H9 (cell line): ENCODE results near the gene PPARA. TPM values are rescaled to one million over a fixed set of nuclear protein-coding genes. Genes with fewer than 3 reads are reported as not detected.

ENCODE experiments used
- DNase-seq: peaks from one replicate; pipeline ENCODE4 v3.0.0-alpha.2; 2017
- H2AFZ ChIP-seq: one replicate; pipeline ENCODE4 v1.6.1; 2013; ENCODE audit warnings: mild to moderate bottlenecking, low read length, control low read depth, moderate library complexity
- H2AK5ac ChIP-seq: 2 replicates; pipeline ENCODE4 v1.6.1; 2013; ENCODE audit warnings: low read length, control low read depth, mixed read lengths; ENCODE audit not compliant: insufficient read length
- H2BK120ac ChIP-seq: one replicate; pipeline ENCODE4 v1.6.1; 2013; ENCODE audit warnings: low read depth, mild to moderate bottlenecking, low read length, control low read depth, inconsistent platforms; ENCODE audit not compliant: poor library complexity, severe bottlenecking
- H2BK12ac ChIP-seq: 2 replicates; pipeline ENCODE4 v1.6.1; 2013; ENCODE audit warnings: low read length, control low read depth, mixed read lengths, low read depth; ENCODE audit not compliant: insufficient read length
- H2BK15ac ChIP-seq: 2 replicates; pipeline ENCODE4 v1.6.1; 2013; ENCODE audit warnings: low read depth, low read length, control low read depth
- H2BK20ac ChIP-seq: one replicate; pipeline ENCODE4 v1.6.1; 2013; ENCODE audit warnings: low read depth, mild to moderate bottlenecking, low read length, control low read depth, inconsistent platforms; ENCODE audit not compliant: poor library complexity, severe bottlenecking
- H2BK5ac ChIP-seq: 2 replicates; pipeline ENCODE4 v1.6.1; 2013; ENCODE audit warnings: low read length, control low read depth, mixed read lengths; ENCODE audit not compliant: insufficient read length
- H3K14ac ChIP-seq: 2 replicates; pipeline ENCODE4 v1.6.1; 2013; ENCODE audit warnings: low read length, control low read depth; ENCODE audit not compliant: insufficient read depth
- H3K18ac ChIP-seq: 2 replicates; pipeline ENCODE4 v1.6.1; 2013; ENCODE audit warnings: low read depth, mild to moderate bottlenecking, mixed read lengths, low read length, control low read depth; ENCODE audit not compliant: insufficient read length
- H3K23ac ChIP-seq: 2 replicates; pipeline ENCODE4 v1.6.1; 2013; ENCODE audit warnings: low read length, control low read depth, mixed read lengths, low read depth; ENCODE audit not compliant: insufficient read length
- H3K23me2 ChIP-seq: 2 replicates; pipeline ENCODE4 v1.6.1; 2013; ENCODE audit warnings: low read depth, mild to moderate bottlenecking, mixed read lengths, low read length, control low read depth; ENCODE audit not compliant: insufficient read length, poor library complexity, severe bottlenecking
- H3K27ac ChIP-seq: 2 replicates; pipeline ENCODE4 v1.5.1; 2013; ENCODE audit warnings: low read length, control low read depth, mixed read lengths, low read depth; ENCODE audit not compliant: insufficient read length
- H3K27me3 ChIP-seq: 2 replicates; pipeline ENCODE4 v1.6.1; 2013; ENCODE audit warnings: low read length, control low read depth, inconsistent platforms; ENCODE audit not compliant: insufficient read depth
- H3K4ac ChIP-seq: 2 replicates; pipeline ENCODE4 v1.6.1; 2013; ENCODE audit warnings: low read depth, mild to moderate bottlenecking, control low read depth, inconsistent platforms, low read length, moderate library complexity
- H3K4me1 ChIP-seq: 2 replicates; pipeline ENCODE4 v1.6.1; 2013; ENCODE audit warnings: low read length, control low read depth, inconsistent platforms; ENCODE audit not compliant: insufficient read depth
- H3K4me2 ChIP-seq: 2 replicates; pipeline ENCODE4 v1.6.1; 2013; ENCODE audit warnings: low read length, control low read depth, mixed read lengths; ENCODE audit not compliant: insufficient read length, insufficient read depth
- H3K56ac ChIP-seq: 2 replicates; pipeline ENCODE4 v1.6.1; 2013; ENCODE audit warnings: low read depth, mild to moderate bottlenecking, mixed read lengths, low read length, control low read depth; ENCODE audit not compliant: insufficient read length
- H3K79me1 ChIP-seq: 2 replicates; pipeline ENCODE4 v1.6.1; 2013; ENCODE audit warnings: low read depth, mild to moderate bottlenecking, moderate library complexity, low read length, control low read depth, inconsistent platforms; ENCODE audit not compliant: insufficient read depth, poor library complexity, severe bottlenecking
- H3K79me2 ChIP-seq: 2 replicates; pipeline ENCODE4 v1.6.1; 2013; ENCODE audit warnings: low read length, control low read depth, inconsistent platforms; ENCODE audit not compliant: insufficient read depth
- H3K9ac ChIP-seq: 2 replicates; pipeline ENCODE4 v1.6.1; 2013; ENCODE audit warnings: low read length, control low read depth, mixed read lengths; ENCODE audit not compliant: insufficient read length; ENCODE audit errors: extremely low read depth
- H3K9me3 ChIP-seq: one replicate; pipeline ENCODE4 v1.6.1; 2013; ENCODE audit warnings: low read depth, low read length, inconsistent platforms; ENCODE audit not compliant: control insufficient read depth
- H3T11ph ChIP-seq: one replicate; pipeline ENCODE4 v1.6.1; 2013; ENCODE audit warnings: mild to moderate bottlenecking, low read length, control low read depth, inconsistent platforms
- H4K20me1 ChIP-seq: one replicate; pipeline ENCODE4 v1.6.1; 2013; ENCODE audit not compliant: control insufficient read depth, insufficient read length, insufficient read depth
- H4K5ac ChIP-seq: 2 replicates; pipeline ENCODE4 v1.6.1; 2013; ENCODE audit warnings: low read depth, mild to moderate bottlenecking, mixed read lengths, low read length, control low read depth; ENCODE audit not compliant: insufficient read length
- H4K8ac ChIP-seq: replicated peaks from 2 replicates; pipeline ENCODE4 v1.6.1; 2013; ENCODE audit warnings: low read length, control low read depth, mixed read lengths, low read depth; ENCODE audit not compliant: insufficient read length
- H4K91ac ChIP-seq: 2 replicates; pipeline ENCODE4 v1.6.1; 2013; ENCODE audit warnings: low read depth, mild to moderate bottlenecking, moderate library complexity, mixed read lengths, low read length, control low read depth; ENCODE audit not compliant: insufficient read length
- H3K27ac Mint-ChIP-seq, 3 experiments: 2 replicates in 2 of 3; 3 replicates in 1 of 3; pipeline ENCODE4 v1.8.0; 2020 to 2021; ENCODE audit warnings: mixed read lengths in 3 of 3, mild to moderate bottlenecking in 1 of 3, moderate library complexity in 1 of 3
- H3K27me3 Mint-ChIP-seq: 2 replicates; pipeline ENCODE4 v1.8.0; 2021; ENCODE audit warnings: low read depth, mild to moderate bottlenecking, moderate library complexity, mixed read lengths
- H3K36me3 Mint-ChIP-seq, 3 experiments: 2 replicates in 2 of 3; 3 replicates in 1 of 3; pipeline ENCODE4 v1.8.0; 2020 to 2021; ENCODE audit warnings: low read depth in 3 of 3, mixed read lengths in 3 of 3; ENCODE audit not compliant: insufficient read depth in 1 of 3
- H3K4me1 Mint-ChIP-seq, 2 experiments: 2 replicates each; pipeline ENCODE4 v1.8.0; 2020; ENCODE audit warnings: mixed read lengths in 2 of 2
- H3K4me3 Mint-ChIP-seq, 2 experiments: 2 replicates in 1 of 2; 3 replicates in 1 of 2; pipeline ENCODE4 v1.8.0; 2020 to 2021; ENCODE audit warnings: mild to moderate bottlenecking in 2 of 2, mixed read lengths in 2 of 2, moderate library complexity in 1 of 2
- H3K9me3 Mint-ChIP-seq, 2 experiments: 2 replicates in 1 of 2; 3 replicates in 1 of 2; pipeline ENCODE4 v1.8.0; 2020; ENCODE audit warnings: mild to moderate bottlenecking in 2 of 2, mixed read lengths in 2 of 2, moderate library complexity in 1 of 2
- CTCF ChIP-seq: fragments of 200-600 bp; sonication (generic); conservative IDR thresholded peaks from 3 replicates; pipeline ENCODE4 v1.8.0; 2021; ENCODE audit warnings: antibody characterized with exemption, mild to moderate bottlenecking
- whole genome bisulfite sequencing: extraction: QIAGEN DNeasy Blood & Tissue Kit; methylation state at CpG from one replicate; pipeline ENCODE4 v1.1.7; 2013; ENCODE audit warnings: missing lambda C conversion rate, low lambda C conversion rate, mixed read lengths; ENCODE audit not compliant: insufficient read length; ENCODE audit errors: extremely low coverage; 5-methylcytosine and 5-hydroxymethylcytosine counted together
- total RNA-seq: library from RNA; stranded (reverse); gene quantifications from 2 replicates; pipeline ENCODE4 v1.2.1, GENCODE V29; 2021

Gene PPARA
- total RNA-seq, 1 experiment from 2014 or later = 7.3 TPM

DNA sequence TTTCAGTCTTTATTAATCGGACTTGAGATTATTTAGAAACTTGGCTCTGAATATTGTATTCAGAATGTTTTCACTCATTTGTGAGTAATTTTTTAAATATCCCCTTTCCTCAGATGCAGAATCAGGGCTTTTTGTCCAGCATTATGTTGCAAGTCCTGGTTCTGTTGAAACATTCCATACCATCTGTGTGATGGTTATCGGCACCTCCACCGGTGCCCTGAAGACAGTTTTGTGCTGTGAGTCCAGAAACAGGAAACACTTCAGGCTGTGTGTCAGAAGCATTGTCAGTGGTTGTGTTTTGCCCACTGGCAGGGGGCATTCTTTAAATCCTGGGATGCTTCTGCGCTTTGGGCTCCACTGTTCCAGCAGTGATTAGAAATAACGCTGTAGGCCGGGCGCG is 79.4 kb downstream of the PPARA start:
- Histone ChIP-seq H2AFZ (no peak overlapping the region), H2BK15ac (no peak overlapping the region), H4K5ac (no peak overlapping the region), H3K27me3 (no peaks in the 10 kb centered on the region), H4K20me1 (no peaks in the 10 kb centered on the region), H3T11ph (no peak overlapping the region), H3K4me1 (no peaks in the 10 kb centered on the region), H2BK120ac (no peak overlapping the region), H3K27ac (no peak overlapping the region), H3K23ac (no peak overlapping the region), H3K56ac (no peak overlapping the region), H3K79me2 (no peaks in the 10 kb centered on the region), H3K14ac (no peak overlapping the region), H2BK12ac (no peak overlapping the region), H2BK5ac (no peak overlapping the region), H3K9me3 (no peaks in the 10 kb centered on the region), H3K4me2 (no peak overlapping the region), H2AK5ac (no peak overlapping the region), H4K91ac (no peak overlapping the region), H3K23me2 (no peaks in the 10 kb centered on the region), H3K4ac (no peak overlapping the region), H3K9ac (no peak overlapping the region), H3K18ac (no peak overlapping the region), H3K79me1 (no peaks in the 10 kb centered on the region), H4K8ac (no peak overlapping the region), H2BK20ac (no peak overlapping the region)
- Mint-ChIP-seq H3K4me1 (peaks cover under 1 to 5% of the 10 kb centered on the region in 2 experiments; a peak in 3 of 4 replicates), H3K27ac (no peak overlapping the region), H3K27me3 (no peaks in the 10 kb centered on the region), H3K4me3 (no peak overlapping the region), H3K36me3 (no peaks in the 10 kb centered on the region), H3K9me3 (no peaks in the 10 kb centered on the region; a peak in 2 of 5 replicates)
- no peak for TF ChIP-seq CTCF
- DNase-seq = no peak
- WGBS = no CpG with 5 or more reads among the region's 8 CpGs
